A549 treated with RU486 at 1 μM for 4 hours (cell line): ENCODE measurements around the gene ZDHHC19. TPM values are rescaled to one million over a fixed set of nuclear protein-coding genes. Genes with fewer than 3 reads are reported as not detected.

Experiments
- total RNA-seq: library from RNA; stranded (reverse); fragments of 200-300 nt; extraction: Qiagen RNA extraction; gene quantifications from 5 replicates; pipeline ENCODE4 v1.2.3, GENCODE V29; 2022; ENCODE audit warnings: low read depth

Gene ZDHHC19
- 0.15 TPM in 1 of 5 replicates, not detected in the others for total RNA-seq

GRCh38 chr3:196210673-196211556 is at the start of gene ZDHHC19:
TSS of gene ZDHHC19 (minus strand) at chr3:196211400. CDS start at chr3:196211315, 85 bp downstream.

GRCh38 chr3:196216089-196216564 is 4.9 kb upstream of the ZDHHC19 start, which contains the start of gene SLC51A:
TSS of gene SLC51A (plus strand) at chr3:196216534. CDS start at chr3:196216713, 179 bp downstream.

Other genes with a start within 250 kb of the ZDHHC19 start
- 59.5 to 107 TPM (median 99.6 TPM) in 5 replicates for gene TFRC, start 129.3 kb downstream of the ZDHHC19 start, total RNA-seq
- not detected in 5 replicates for gene SLC51A, start 5.1 kb upstream of the ZDHHC19 start, total RNA-seq
- gene PCYT1A, start 76.3 kb upstream of the ZDHHC19 start, total RNA-seq: 29.9 to 39.8 TPM (median 31.8 TPM) in 5 replicates
- gene DYNLT2B, start 106.8 kb upstream of the ZDHHC19 start, total RNA-seq: 20.3 to 29.0 TPM (median 23.7 TPM) in 5 replicates
- 7.5 to 11.4 TPM (median 9.4 TPM) in 5 replicates for gene TM4SF19, start 127.0 kb upstream of the ZDHHC19 start, total RNA-seq
- gene UBXN7, start 221.0 kb upstream of the ZDHHC19 start, total RNA-seq: 6.3 to 9.3 TPM (median 8.9 TPM) in 5 replicates